ENCODE data around the gene KANSL3.

KANSL3 gene

GRCh38 chr2:96604104-96604503 lies 34.0 kb downstream of the KANSL3 start:
- DNase-seq (ENCODE audit: low spot score) = no peak

DNA sequence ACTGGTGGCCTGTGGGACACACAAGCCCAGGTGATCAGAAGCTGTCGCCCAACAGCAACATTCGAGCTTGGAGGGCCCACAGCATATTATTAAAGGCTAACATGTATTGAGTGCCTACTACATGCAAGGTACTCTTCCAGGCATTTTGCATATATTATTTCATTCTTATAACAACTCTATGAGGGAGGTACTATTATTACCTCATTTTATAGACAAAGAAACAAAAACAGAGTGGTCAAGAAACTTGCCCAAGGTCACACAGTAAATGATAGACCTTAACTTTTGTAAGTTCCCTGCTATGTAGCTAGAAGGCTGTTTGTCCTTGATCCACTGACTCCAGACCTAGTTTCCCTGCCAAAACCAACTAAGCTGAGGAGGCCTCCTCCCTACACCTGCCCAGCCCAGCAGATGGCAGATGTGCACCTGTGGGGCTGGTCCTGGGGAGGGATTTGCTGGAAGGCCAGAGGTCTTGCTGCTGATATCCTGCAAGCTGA lies 35.7 kb downstream of the KANSL3 start:
- DNase-seq (ENCODE audit: low spot score) = no peak

DNA sequence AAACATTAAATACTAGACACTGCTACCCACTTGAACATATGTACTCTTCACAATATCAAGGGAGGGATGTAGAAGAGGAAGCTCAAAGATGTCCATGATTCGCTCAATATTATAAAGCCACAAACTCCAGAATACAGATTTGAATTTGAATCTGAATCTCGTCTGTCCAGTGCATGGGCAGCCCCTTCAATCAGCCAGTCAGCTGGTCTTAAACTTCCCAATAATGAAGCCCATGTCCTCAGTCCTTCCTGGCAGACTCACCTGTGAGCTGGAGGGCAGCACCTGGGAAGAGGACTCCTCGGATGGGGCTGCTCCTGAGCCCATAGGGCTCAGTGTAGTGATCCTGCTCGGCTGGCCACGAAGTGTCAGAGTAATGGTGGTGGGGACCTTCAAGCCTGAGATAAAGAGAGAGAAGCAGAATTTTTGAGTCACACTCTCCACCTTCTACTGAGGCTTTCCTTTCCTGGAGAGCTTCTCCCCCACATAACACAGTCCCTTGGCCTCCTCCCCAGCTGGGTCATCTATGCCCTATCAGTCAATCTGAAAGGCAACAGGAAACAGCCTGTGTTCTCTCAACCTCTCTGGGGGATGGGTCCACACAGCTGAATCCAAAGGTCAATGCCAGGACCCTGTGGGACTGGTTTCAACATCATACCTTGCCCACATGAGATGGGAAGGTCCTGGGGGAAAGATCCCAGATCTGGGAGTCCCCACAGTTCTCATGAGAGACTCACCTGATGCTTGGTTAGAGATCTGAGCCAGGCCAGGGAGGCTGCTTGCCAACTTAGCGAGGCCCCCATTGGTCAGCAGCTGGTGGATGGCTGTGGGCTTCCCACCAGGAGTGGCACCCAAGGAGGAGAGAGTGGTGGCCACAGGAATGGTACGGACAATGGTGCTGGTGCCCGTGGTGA lies 36.5 kb downstream of the KANSL3 start:
- DNase-seq (ENCODE audit: low spot score) = no peak

DNA sequence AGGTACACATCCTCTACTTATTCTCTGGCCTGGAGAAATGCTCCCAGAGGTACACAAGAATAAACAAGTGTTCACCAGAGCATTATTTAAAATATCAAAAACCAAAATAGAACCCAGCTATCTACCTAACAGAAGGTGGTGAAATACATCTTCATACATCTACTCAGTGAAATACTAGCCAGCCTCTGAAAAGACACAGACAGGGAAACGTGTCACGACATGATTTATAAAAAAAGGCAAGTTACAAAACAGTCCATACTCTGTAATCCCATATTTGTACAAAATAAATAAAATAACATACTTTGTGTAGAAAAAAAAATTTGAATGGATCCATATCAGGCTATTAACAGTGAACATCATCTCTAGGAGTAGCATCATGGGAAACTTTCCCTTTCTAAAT lies 38.2 kb downstream of the KANSL3 start:
- DNase-seq (ENCODE audit: low spot score) = no peak

DNA sequence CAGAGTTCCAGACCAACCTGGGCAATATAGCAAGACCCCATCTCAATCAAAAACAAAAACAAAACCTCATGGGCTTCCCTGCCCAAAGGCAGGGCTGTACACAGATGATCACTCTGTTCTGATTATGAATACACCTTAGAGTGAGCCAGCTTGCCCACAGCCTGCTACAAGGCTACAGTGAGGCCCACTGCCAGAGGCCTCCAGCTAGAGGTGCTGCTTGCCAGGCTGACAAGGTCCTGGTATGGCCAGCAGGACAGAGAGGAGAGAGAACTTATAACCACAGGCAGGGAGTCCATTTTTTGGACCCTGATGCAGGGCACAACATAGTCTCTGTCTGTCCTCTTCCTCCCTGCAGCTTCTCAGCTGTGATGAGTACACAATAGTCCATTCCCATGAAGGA lies 41.5 kb downstream of the KANSL3 start:
- no peak for DNase-seq (ENCODE audit: low spot score)

GRCh38 chr2:96594691-96595152 lies 43.4 kb downstream of the KANSL3 start:
- no peak for DNase-seq (ENCODE audit: low spot score)

DNA sequence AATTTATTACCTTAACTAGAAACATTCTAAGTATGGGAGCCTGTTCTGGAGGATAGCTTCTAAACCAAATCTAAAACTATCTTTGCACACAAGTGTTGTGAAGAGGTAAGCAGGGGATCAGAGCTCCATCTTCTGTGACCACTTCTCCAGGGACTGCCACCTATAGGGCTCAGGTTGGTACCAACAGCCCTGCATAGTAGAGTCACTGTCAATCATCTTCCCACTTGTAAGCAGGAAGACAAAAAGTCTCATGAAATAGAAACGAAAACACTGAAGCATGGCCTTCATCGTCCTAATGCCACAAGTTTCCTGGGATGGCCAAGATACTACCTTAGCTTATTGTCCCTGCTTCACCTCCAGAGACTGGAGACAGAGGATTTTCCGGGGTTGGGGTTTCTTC lies 43.8 kb downstream of the KANSL3 start:
- no peak for DNase-seq (ENCODE audit: low spot score)

- DNase-seq (ENCODE audit: low spot score) = no peak
Observed at GRCh38 chr2:96591494-96591893, 46.6 kb downstream of the KANSL3 start.

DNA sequence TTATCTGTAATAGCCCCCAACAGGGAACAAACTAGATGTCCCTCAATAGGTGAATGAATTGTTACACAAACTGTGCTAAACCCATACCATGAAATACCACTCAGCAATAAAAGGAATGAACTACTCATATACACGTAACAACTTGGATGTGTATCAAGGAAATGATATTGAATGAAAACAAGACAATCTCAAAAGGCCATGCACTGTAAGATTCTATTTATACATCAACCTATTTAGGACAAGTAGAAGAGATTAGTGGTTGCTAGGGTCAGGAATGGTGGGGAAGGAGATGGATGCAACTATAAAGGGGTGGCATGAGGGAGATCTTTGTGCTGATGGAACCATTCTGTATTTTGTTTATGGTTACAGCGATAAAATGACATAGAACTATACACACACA lies 47.1 kb downstream of the KANSL3 start:
- no peak for DNase-seq (ENCODE audit: low spot score)

DNA sequence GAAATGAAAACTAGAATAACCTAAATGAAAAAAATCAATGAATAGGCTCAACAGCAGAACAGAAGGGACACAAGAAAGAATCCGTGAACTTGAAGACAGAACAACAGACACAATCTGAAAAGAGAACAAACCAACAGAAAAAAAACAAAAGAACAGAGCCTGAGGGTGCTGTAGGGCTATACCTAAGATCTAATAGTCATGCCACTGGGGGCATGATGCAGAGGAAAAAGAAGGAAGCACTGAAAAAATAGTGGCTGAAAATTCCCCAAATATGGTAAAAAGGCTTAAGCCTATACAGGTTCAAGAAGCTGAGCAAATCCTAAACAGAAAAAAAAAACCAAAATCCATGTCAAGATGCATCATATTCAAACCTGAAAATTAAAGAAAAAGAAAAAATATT lies 50.3 kb downstream of the KANSL3 start:
- no peak for DNase-seq (ENCODE audit: low spot score)

GRCh38 chr2:96584017-96584416 lies 54.1 kb downstream of the KANSL3 start:
- no peak for DNase-seq (ENCODE audit: low spot score)

DNA sequence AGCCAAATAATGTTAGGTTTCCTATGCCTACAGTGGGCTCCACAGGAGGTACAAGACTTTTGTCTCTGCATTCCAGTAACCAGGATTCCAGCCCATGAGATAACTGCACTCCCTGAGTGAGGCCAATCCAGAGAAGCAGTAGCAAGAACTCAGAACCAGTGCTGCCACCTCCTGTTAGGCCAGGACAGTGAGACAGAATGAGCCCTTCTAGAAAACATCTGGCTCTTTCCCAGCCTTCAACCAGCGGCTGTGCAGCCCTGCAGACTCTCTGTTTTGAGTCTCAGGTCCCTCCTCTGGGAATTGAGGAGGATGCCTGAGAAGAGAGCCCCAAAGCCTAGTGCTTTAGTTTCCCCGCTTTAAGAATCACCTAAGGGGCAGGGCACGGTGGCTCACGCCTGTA lies 57.3 kb downstream of the KANSL3 start:
- no peak for DNase-seq (ENCODE audit: low spot score)

DNA sequence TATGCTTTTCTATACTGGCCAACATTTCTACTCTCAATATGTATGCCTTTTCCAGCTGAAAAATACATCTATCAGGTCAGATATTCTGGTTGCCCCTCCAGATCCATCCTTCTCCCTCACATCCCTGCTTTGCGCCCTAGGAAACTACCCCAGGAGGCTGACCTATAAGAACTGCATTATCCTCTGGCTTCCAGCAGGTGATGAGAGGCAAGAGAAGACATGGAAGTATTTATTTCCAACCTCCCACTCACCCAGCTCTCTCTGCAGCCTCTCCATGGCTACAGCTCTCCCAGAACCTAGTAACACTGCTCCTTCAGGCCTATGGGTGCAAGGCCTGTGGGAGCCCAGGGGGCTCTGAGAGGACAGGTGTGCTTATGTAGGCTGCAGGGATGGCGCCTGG lies 58.7 kb downstream of the KANSL3 start:
- DNase-seq (ENCODE audit: low spot score) = no peak

- no peak for DNase-seq (ENCODE audit: low spot score)
Observed at GRCh38 chr2:96578731-96579130, 59.4 kb downstream of the KANSL3 start.

- DNase-seq (ENCODE audit: low spot score) = no peak
Observed at GRCh38 chr2:96577501-96577900, 60.6 kb downstream of the KANSL3 start.

DNA sequence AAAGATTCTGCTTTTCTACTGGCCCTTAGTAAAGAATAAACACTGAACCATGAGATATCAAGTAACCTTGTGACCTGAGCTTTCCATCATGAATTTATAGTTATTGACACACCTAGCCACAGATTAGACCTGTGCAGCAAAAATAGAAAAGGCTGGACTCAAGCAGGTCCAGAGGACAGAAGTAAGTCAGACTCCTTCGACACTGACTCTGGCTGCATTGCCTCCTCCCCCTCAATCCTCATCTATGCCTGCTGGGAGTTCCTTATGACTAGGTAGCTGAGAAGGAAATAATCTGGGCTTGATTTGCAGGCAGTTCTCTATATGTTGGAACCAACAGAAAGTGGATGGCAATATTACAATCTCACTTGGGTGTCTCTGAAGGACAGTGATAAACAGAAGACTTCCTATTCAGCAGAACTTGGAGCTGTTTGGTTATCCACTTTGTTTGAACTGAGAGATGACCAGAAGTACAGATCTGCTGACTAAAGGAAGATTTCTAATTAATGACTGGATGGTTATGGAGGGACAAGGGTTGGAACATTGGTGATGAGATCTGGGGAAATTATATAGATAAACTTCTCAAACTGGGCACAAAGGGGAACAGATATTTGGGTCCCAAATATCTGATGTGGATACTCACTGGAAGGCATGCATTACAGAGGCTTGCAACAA lies 62.2 kb downstream of the KANSL3 start:
- no peak for DNase-seq (ENCODE audit: low spot score)

DNA sequence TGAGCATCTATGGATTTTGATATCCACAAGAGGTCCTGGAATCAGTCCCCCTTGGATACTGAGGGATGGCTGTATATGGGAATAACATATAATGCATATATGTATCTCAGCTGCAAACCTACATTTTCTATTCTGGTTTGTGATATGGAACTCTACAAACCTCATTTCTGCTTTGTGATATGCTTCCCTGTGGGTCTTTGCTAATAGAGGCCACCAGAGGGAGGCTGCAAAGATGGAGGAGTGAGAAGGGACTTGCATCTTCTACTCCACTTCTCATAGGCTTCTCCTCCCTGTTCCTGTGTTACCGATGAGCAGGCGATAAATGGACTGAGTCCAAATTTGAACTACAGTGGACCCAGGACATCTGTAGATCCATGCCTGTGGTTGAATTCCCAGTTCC lies 63.7 kb downstream of the KANSL3 start:
- DNase-seq (ENCODE audit: low spot score) = no peak

GRCh38 chr2:96568094-96568493 lies 70.0 kb downstream of the KANSL3 start:
- no peak for DNase-seq (ENCODE audit: low spot score)

GRCh38 chr2:96565111-96565510 lies 73.0 kb downstream of the KANSL3 start:
- DNase-seq (ENCODE audit: low spot score) = no peak

- no peak for DNase-seq (ENCODE audit: low spot score)
Observed at GRCh38 chr2:96564563-96564962, 73.5 kb downstream of the KANSL3 start.

DNA sequence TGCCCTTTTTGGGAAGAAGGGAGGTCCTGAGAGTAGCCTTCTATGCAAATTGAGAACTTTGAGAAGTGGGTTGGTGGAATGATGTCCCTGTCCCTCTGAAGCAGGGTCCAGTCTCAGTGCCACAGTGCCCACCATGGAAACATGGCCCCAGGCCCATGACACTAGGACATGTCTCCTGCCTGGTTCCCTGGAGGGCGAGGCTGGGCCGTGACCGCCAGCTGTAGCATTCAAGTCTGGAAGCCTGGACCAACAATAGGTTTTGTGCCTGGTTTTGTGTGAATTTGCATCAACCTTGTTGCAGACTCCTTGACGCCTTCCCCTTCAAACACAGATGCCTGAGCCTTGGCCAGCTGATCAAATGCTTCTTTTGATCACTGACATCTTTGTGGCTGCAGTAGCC lies 74.1 kb downstream of the KANSL3 start:
- DNase-seq (ENCODE audit: low spot score) = no peak

DNA sequence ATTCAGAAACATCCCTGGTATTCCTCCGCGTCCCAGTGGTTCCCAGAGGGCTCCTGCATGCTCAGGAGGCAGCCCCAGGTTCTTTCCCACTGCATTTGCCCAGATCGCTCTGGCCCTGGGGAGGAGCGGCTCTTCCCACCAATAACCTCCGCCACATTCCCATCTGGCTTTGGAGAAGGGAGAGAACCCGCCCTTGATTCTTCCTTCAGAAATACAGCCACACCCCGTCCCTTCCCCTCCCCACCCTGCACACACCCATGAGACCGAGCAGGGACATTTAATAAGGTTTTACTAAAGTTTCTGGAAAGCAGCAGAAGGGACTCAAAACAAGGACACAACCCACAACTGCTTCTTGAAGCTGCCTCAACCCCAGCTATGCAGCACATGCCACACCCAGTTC lies 79.6 kb downstream of the KANSL3 start:
- DNase-seq (ENCODE audit: low spot score) = no peak

GRCh38 chr2:96558061-96558460 lies 80.1 kb downstream of the KANSL3 start:
- no peak for DNase-seq (ENCODE audit: low spot score)
